T47D (cell line): ENCODE results near the gene CD36.
"Not testable (repeated sequence)": the region's sequence is repeated elsewhere in the genome, so short reads cannot be mapped to it uniquely, and the experiment has no call there.

Experiments used
- DNase-seq, 2 experiments: peaks; one replicate each; pipeline versions ENCODE4 v3.0.0 to v3.0.0-alpha.2; 2011 to 2012; ENCODE audit warnings: low read depth in 1 of 2, low spot score in 1 of 2
- JUND ChIP-seq: IDR thresholded peaks from 2 replicates; pipeline ENCODE4 v1.6.1; 2012; ENCODE audit warnings: low read depth
- in situ Hi-C: cut with HindIII; loops from 2 replicates; pipeline ENCODE4 v1.10.0; 2016; ENCODE audit warnings: low sequenced_read_pairs, low pct_unique_long_range_greater_than_20kb

CD36 gene

DNA sequence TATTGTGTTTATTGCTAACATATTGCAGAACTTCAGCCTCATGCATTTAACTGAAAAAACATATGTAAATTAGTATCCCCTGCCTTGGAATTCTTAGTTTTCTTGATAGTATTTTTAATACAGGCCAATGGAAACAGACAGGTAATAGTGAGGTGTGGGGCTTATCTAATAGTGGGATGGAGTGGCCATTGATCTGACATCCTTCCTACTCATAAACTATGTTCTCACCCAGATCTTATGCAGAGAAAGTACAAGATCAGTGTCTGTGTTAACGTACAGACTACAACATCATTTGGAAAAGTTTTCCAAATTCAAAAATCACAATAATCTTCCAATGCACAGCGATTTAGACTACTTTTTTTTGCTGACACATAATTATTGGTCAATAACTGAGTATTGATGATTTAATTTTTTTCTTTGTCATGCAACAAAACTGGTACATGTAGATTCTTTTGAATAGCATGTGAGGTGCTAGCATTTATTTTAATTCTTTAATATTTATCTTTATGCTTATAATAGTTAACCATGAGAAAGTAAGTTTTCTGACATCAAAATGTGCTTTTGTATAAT lies 9.7 kb downstream of the CD36 start:
- DNase-seq = no peak
- no peak for TF ChIP-seq JUND
- in situ Hi-C loops = no loop called here

- no peak for TF ChIP-seq JUND
- in situ Hi-C loops = no loop called here
Observed at GRCh38 chr7:80649011-80649410, 10.6 kb downstream of the CD36 start.

GRCh38 chr7:80650030-80650429 lies 11.6 kb downstream of the CD36 start:
- no peak for DNase-seq
- no peak for TF ChIP-seq JUND
- in situ Hi-C loops = no loop called here

More at GRCh38 chr7:80649011-80649410, 10.6 kb downstream of the CD36 start:
- no peak for DNase-seq

GRCh38 chr7:80651471-80651870 lies 13.0 kb downstream of the CD36 start:
- no peak for TF ChIP-seq JUND
- in situ Hi-C loops = no loop called here
- DNase-seq = no peak

GRCh38 chr7:80653244-80653643 lies 14.8 kb downstream of the CD36 start:
- in situ Hi-C loops = no loop called here
- no peak for DNase-seq
- no peak for TF ChIP-seq JUND

DNA sequence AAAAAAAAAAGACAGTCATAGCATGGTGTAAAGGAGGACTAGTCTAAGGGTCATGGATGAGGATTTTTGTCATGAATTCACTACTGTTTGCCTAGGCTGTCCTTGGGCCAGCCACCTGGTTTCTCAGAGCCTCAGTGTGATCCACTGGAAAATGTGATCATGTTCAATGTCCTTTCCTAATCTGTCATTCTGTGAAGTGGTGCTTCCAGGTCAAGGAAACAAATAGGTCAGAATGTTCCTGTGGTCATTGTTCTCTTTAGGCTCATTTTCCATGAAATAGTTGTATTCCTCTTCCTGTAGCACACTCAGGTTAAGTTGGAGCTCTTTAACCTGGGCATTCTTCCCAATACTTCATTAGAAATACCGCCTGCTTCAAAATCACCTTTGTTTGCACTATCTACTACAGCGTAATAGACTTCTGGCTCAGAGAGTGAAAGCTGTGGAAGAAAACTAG lies 16.5 kb downstream of the CD36 start:
- in situ Hi-C loops = no loop called here
- no peak for TF ChIP-seq JUND
- no peak for DNase-seq

DNA sequence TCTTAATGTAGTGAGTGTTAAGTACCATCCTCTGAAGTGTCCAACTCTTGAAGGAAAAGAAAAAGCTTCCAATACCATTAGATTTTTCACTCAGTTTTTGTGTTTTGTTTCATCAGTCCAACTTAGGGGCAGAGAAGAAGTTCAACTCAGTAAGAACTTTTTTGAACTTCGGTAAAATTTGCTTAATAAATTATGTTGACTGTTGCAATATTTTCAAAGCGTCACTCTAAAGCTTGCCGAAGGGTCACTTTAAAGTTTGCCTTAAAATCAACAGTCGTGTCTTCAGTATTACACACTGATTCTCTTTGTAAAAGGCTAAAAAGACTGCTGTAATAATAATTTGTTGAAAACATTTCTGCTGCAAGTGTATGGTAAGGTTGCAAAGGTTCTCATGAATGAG lies 17.6 kb downstream of the CD36 start:
- DNase-seq = no peak
- TF ChIP-seq JUND = no peak
- in situ Hi-C loops = no loop called here

DNA sequence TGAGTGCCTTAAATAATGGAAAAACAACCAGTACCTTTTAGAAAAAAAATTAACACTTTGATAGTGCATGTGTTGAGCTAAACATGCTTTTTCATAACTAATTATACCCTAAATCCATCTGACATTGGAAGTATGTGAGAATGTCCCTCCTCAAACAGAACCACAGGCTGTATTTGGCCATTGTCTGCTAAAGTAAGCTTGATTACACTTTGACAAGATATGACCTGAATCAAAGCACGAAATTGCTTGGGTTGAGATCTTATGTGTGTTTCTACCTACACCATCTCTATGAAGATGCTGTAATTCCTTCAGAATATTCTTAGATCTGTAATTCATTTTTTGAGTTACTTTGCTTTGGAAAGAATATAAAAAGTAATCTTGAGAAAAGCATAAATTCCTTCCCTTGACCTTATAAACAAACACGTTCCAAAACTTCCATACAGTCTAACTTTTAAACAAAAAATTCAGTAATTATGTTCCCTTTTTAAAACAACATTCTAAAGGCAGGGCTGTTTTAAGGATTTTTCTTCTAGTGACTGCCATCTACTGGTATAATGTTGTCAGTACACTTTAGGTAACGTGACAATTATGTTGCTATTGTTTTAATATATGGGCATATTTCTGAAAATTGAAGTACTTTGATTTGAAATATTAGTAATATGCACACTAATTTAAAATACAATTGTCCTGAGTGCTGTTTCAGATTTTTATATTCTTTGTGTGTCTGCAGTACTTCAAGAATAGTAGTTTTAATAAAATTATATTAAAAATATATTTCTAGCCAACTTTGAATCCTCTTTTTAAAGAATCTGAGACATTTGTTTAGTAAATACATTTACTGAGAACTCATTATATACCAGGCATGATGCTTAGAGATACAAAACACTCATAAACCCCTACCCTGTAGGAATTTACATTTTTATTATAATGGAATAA lies 20.9 kb downstream of the CD36 start:
- peak; percentile 36 to 63 for DNase-seq
- TF ChIP-seq JUND = no peak
- in situ Hi-C loops = no loop called here

GRCh38 chr7:80660939-80661338 lies 22.5 kb downstream of the CD36 start:
- in situ Hi-C loops = no loop called here
- no peak for TF ChIP-seq JUND
- DNase-seq = no peak

GRCh38 chr7:80661729-80662128 lies 23.3 kb downstream of the CD36 start:
- no peak for DNase-seq
- in situ Hi-C loops = no loop called here
- no peak for TF ChIP-seq JUND

GRCh38 chr7:80662252-80662651 lies 23.8 kb downstream of the CD36 start:
- no peak for DNase-seq
- TF ChIP-seq JUND = no peak
- in situ Hi-C loops = no loop called here

GRCh38 chr7:80665526-80665925 lies 27.1 kb downstream of the CD36 start:
- no peak for TF ChIP-seq JUND
- no peak for DNase-seq
- in situ Hi-C loops = no loop called here

DNA sequence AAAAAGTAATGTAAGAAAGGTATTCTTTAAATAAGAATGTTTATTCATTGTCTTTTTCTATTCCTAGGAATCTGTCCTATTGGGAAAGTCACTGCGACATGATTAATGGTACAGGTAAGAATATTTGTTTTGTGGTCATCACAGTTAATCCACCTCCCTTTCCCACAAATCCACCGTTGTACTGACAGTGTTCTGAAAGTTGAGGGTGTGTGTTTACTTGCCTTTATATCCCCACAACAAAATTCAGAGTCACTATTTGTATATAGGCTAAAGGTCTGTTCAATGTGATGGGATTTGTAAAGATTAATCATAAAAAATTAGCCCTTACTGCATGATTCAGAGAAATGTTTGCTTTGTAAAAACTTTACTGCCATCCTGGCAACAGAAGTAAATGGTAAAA lies 27.9 kb downstream of the CD36 start:
- in situ Hi-C loops = no loop called here
- DNase-seq = peak in 1 of 2 experiments; percentile 58
- TF ChIP-seq JUND = no peak

DNA sequence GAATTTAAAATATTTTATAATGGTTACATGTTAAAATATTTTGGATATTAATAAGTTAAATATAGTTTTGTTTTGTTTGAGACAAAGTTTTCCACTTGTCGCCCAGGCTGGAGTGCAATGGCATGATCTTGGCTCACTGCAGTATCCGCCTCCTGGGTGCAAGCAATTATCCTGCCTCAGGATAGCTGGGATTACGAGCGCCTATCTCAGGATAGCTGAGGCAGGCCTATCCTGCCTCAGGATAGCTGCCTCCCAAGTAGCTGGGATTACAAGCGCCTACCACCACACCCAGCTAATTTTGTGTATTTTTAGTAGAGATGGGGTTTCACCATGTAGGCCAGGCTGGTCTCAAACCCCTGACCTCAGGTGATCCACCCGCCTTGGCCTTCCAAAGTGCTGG lies 30.9 kb downstream of the CD36 start:
- DNase-seq, in situ Hi-C loops: not testable (repeated sequence)
